ENCODE measurements around the gene HMCN1. TPM values are rescaled to one million over a fixed set of nuclear protein-coding genes. Genes with fewer than 3 reads are reported as not detected.
"Not testable (repeated sequence)": the region's sequence is repeated elsewhere in the genome, so short reads cannot be mapped to it uniquely, and the experiment has no call there.

The HMCN1 gene
- total RNA-seq, 5 donors from 2014 or later (not counting 1 experiment from before 2014, with no cell fraction given), result 0.05 to 0.23 (median 0.16) TPM

DNA sequence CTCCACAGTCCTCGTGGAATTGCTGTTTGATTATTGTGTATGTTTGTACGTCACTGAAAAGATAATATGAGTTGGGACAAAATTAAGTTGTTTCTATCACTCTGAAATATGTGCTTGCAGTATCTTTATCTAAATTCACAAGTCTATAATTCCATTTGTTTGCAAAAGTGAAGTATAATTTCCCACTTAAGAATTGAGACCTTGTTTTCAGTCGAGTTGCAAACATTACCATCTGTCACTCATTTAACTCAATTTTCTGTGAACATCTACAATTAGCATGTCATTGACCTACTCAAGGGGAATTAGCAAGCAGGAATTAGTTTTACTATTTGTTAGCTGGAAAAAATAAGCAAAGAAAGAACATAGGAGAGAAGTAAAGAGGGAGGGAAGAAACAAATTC is 445.0 kb downstream of the HMCN1 start:
- no peak overlapping the region for H3K4me3 Mint-ChIP-seq
- peaks cover 0 to 15% of the 10 kb centered on the region in 2 donors for H3K27me3 Mint-ChIP-seq
- DNase-seq (no peak), ATAC-seq (replicated peaks in 1 of 4) (no peak)
- CTCF ChIA-PET, result no interaction called here
- no peaks in the 10 kb centered on the region for H3K9me3 ChIP-seq
- no CpG with 5 or more reads among the region's 3 CpGs for WGBS (ENCODE audit: insufficient coverage)
- no peaks in the 10 kb centered on the region for H3K36me3 Mint-ChIP-seq
- POLR2A ChIA-PET, result no interaction called here
- H3K36me3 ChIP-seq (ENCODE audit: control insufficient read depth in 2 of 2, extremely low read depth in 1 of 2, insufficient read depth in 1 of 2, low read length in 1 of 2), result no peaks in the 10 kb centered on the region
- no peak overlapping the region for H3K27ac ChIP-seq (ENCODE audit: low read length)
- H3K27me3 ChIP-seq (replicated peaks in 1 of 2; ENCODE audit: control insufficient read depth in 2 of 2, extremely low read depth in 1 of 2, insufficient read depth in 2 of 2, low read length in 1 of 2), result peaks cover 0 to 2% of the 10 kb centered on the region in 2 experiments
- no peaks in the 10 kb centered on the region for H3K9me3 Mint-ChIP-seq
- H3K4me1 ChIP-seq (ENCODE audit: control insufficient read depth in 1 of 2, extremely low read depth in 1 of 2, insufficient read depth in 2 of 2, low read length in 2 of 2), result no peaks in the 10 kb centered on the region
- no peak overlapping the region for H3K27ac Mint-ChIP-seq
- no peak overlapping the region for H3K4me3 ChIP-seq (ENCODE audit: control insufficient read depth in 1 of 2, extremely low read depth in 1 of 2, low read length in 1 of 2)
- peaks cover 0 to 7% (median 6%) of the 10 kb centered on the region in 3 donors for H3K4me1 Mint-ChIP-seq

DNA sequence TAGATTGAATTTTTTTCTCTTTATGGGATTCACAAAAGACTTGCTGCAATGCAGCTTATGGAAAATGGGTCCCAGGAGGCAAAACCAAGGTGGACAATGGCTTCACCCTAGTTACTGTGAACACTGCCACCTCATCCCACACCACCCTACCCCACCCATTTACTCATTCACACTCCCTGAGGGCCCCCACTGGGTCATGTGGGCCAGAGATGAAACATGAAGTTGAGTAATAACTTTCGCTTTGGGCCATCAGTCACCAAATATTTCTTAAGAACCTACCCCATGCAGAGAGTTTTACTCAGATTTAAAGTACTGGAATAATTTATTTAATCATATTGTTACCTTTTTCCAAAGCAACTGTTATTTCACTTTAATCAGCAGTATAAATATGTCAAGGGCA is 449.0 kb downstream of the HMCN1 start:
- Histone ChIP-seq H3K36me3 (ENCODE audit: control insufficient read depth in 2 of 2, extremely low read depth in 1 of 2, insufficient read depth in 1 of 2, low read length in 1 of 2) (no peaks in the 10 kb centered on the region), H3K9me3 (no peaks in the 10 kb centered on the region), H3K4me3 (ENCODE audit: control insufficient read depth in 1 of 2, extremely low read depth in 1 of 2, low read length in 1 of 2) (no peak overlapping the region), H3K4me1 (ENCODE audit: control insufficient read depth in 1 of 2, extremely low read depth in 1 of 2, insufficient read depth in 2 of 2, low read length in 2 of 2) (no peaks in the 10 kb centered on the region), H3K27ac (ENCODE audit: low read length) (no peak overlapping the region), H3K27me3 (replicated peaks in 1 of 2; ENCODE audit: control insufficient read depth in 2 of 2, extremely low read depth in 1 of 2, insufficient read depth in 2 of 2, low read length in 1 of 2) (no peaks in the 10 kb centered on the region)
- no peak overlapping the region for H3K27ac Mint-ChIP-seq
- POLR2A ChIA-PET, result no interaction called here
- CTCF ChIA-PET, result no interaction called here
- no peak overlapping the region for H3K4me3 Mint-ChIP-seq
- ATAC-seq (replicated peaks in 1 of 4), result no peak
- no CpG with 5 or more reads among the region's 1 CpG for WGBS (ENCODE audit: insufficient coverage)
- no peak for DNase-seq
- no peaks in the 10 kb centered on the region for H3K9me3 Mint-ChIP-seq
- no peaks in the 10 kb centered on the region for H3K36me3 Mint-ChIP-seq
- H3K27me3 Mint-ChIP-seq, result peaks cover 0 to 21% of the 10 kb centered on the region in 2 donors
- peaks cover 0 to 7% (median 7%) of the 10 kb centered on the region in 3 donors for H3K4me1 Mint-ChIP-seq

DNA sequence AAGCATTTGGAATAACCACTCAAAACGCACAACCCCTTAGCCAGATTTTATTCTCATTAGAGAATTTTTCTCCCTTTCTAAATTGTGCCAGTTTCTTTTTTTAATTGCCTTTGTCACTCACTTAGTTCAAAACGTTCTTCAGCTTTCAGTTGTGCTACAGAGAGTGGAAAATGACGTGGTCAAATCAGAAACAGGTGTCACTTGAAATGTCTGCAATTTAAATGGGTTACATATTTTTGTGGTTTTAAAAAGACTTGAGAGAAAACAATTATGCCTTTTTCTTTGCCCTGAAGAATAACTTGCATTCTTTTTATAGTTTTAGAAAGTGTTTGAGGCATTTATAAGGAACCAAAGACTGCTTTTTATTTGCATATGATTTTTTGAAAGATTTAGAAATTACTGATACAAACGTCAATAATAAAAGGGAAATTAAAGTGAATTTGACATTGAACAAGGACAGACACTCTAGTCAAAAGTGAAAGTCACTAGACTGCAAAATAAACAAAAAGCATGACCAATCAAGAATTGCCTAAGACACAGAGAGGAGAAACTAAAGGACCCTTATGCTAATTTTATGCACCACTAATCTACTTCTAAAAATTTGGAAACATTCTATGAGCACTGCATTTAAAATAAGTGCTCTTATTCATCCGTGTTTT is 449.9 kb downstream of the HMCN1 start:
- peaks cover 0 to 7% (median 7%) of the 10 kb centered on the region in 3 donors for H3K4me1 Mint-ChIP-seq
- H3K36me3 Mint-ChIP-seq, result no peaks in the 10 kb centered on the region
- POLR2A ChIA-PET, result no interaction called here
- Histone ChIP-seq H3K9me3 (no peaks in the 10 kb centered on the region), H3K4me3 (ENCODE audit: control insufficient read depth in 1 of 2, extremely low read depth in 1 of 2, low read length in 1 of 2) (no peak overlapping the region), H3K4me1 (ENCODE audit: control insufficient read depth in 1 of 2, extremely low read depth in 1 of 2, insufficient read depth in 2 of 2, low read length in 2 of 2) (no peaks in the 10 kb centered on the region), H3K27ac (ENCODE audit: low read length) (no peak overlapping the region), H3K27me3 (replicated peaks in 1 of 2; ENCODE audit: control insufficient read depth in 2 of 2, extremely low read depth in 1 of 2, insufficient read depth in 2 of 2, low read length in 1 of 2) (no peaks in the 10 kb centered on the region), H3K36me3 (ENCODE audit: control insufficient read depth in 2 of 2, extremely low read depth in 1 of 2, insufficient read depth in 1 of 2, low read length in 1 of 2) (no peaks in the 10 kb centered on the region)
- ATAC-seq (replicated peaks in 1 of 4) (no peak), DNase-seq (no peak)
- CTCF ChIA-PET, result no interaction called here
- 83% methylated on average over 1 of the region's 5 CpGs for WGBS (ENCODE audit: insufficient coverage)
- peaks cover 0 to 21% of the 10 kb centered on the region in 2 donors for H3K27me3 Mint-ChIP-seq
- H3K4me3 Mint-ChIP-seq, result no peak overlapping the region
- H3K9me3 Mint-ChIP-seq, result no peaks in the 10 kb centered on the region
- H3K27ac Mint-ChIP-seq, result no peak overlapping the region

DNA sequence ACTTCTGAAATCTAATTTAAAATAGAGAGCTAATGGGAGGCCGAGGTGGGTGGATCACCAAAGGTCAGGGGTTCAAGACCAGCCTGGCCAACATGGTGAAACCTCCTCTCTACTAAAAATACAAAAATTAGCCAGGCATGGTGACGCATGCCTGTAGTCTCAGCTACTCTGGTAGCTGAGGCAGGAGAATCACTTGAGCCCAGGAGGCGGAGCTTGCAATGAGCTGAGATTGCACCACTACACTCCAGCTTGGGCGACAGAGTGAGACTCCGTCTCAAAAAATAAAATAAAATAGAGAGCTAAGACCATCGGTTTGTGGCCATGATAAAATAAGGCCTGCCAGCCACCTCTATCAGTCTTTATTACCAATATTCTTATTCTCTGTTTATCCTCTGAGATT is 452.1 kb downstream of the HMCN1 start:
- H3K27ac Mint-ChIP-seq; H3K4me1 Mint-ChIP-seq; POLR2A ChIA-PET; H3K9me3 ChIP-seq; H3K27ac ChIP-seq (ENCODE audit: low read length); H3K27me3 ChIP-seq (replicated peaks in 1 of 2; ENCODE audit: control insufficient read depth in 2 of 2, extremely low read depth in 1 of 2, insufficient read depth in 2 of 2, low read length in 1 of 2); DNase-seq; H3K4me3 ChIP-seq (ENCODE audit: control insufficient read depth in 1 of 2, extremely low read depth in 1 of 2, low read length in 1 of 2); H3K9me3 Mint-ChIP-seq; H3K4me3 Mint-ChIP-seq; H3K4me1 ChIP-seq (ENCODE audit: control insufficient read depth in 1 of 2, extremely low read depth in 1 of 2, insufficient read depth in 2 of 2, low read length in 2 of 2); ATAC-seq (replicated peaks in 1 of 4); CTCF ChIA-PET; H3K36me3 Mint-ChIP-seq; H3K36me3 ChIP-seq (ENCODE audit: control insufficient read depth in 2 of 2, extremely low read depth in 1 of 2, insufficient read depth in 1 of 2, low read length in 1 of 2): not testable (repeated sequence)
- H3K27me3 Mint-ChIP-seq, result peaks cover 0 to 18% of the 10 kb centered on the region in 2 donors
- WGBS (ENCODE audit: insufficient coverage), result 97% methylated on average over 4 of the region's 6 CpGs

DNA sequence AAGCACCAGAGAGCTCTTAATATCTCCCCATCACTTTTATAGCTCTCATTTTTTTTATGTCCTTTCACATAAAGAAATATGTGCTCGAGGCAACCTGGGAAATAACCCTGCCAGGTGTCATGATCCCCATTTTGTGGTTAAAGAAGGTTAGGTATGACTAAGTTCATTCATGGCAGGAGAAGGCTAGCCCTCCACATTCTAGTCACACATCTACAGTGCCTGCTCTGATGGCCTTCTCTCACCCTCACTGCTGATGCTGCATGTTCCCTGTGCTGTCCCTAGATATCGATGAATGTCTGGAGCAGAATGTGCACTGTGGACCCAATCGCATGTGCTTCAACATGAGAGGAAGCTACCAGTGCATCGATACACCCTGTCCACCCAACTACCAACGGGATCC is 453.4 kb downstream of the HMCN1 start:
- no peaks in the 10 kb centered on the region for H3K36me3 Mint-ChIP-seq
- H3K36me3 ChIP-seq (ENCODE audit: control insufficient read depth in 2 of 2, extremely low read depth in 1 of 2, insufficient read depth in 1 of 2, low read length in 1 of 2), result no peaks in the 10 kb centered on the region
- H3K27ac ChIP-seq (ENCODE audit: low read length), result no peak overlapping the region
- peaks cover 0 to 26% of the 10 kb centered on the region in 2 donors for H3K27me3 Mint-ChIP-seq
- H3K4me1 Mint-ChIP-seq, result peaks cover 0 to 7% (median 7%) of the 10 kb centered on the region in 3 donors
- no peaks in the 10 kb centered on the region for H3K4me1 ChIP-seq (ENCODE audit: control insufficient read depth in 1 of 2, extremely low read depth in 1 of 2, insufficient read depth in 2 of 2, low read length in 2 of 2)
- no peak overlapping the region for H3K27ac Mint-ChIP-seq
- ChIA-PET POLR2A (no interaction called here), CTCF (no interaction called here)
- no peaks in the 10 kb centered on the region for H3K9me3 ChIP-seq
- ATAC-seq (replicated peaks in 1 of 4) (no peak), DNase-seq (no peak)
- H3K9me3 Mint-ChIP-seq, result no peaks in the 10 kb centered on the region
- no peak overlapping the region for H3K4me3 ChIP-seq (ENCODE audit: control insufficient read depth in 1 of 2, extremely low read depth in 1 of 2, low read length in 1 of 2)
- H3K27me3 ChIP-seq (replicated peaks in 1 of 2; ENCODE audit: control insufficient read depth in 2 of 2, extremely low read depth in 1 of 2, insufficient read depth in 2 of 2, low read length in 1 of 2), result no peaks in the 10 kb centered on the region
- H3K4me3 Mint-ChIP-seq, result no peak overlapping the region
- WGBS (ENCODE audit: insufficient coverage), result 92% methylated on average over 2 of the region's 5 CpGs

DNA sequence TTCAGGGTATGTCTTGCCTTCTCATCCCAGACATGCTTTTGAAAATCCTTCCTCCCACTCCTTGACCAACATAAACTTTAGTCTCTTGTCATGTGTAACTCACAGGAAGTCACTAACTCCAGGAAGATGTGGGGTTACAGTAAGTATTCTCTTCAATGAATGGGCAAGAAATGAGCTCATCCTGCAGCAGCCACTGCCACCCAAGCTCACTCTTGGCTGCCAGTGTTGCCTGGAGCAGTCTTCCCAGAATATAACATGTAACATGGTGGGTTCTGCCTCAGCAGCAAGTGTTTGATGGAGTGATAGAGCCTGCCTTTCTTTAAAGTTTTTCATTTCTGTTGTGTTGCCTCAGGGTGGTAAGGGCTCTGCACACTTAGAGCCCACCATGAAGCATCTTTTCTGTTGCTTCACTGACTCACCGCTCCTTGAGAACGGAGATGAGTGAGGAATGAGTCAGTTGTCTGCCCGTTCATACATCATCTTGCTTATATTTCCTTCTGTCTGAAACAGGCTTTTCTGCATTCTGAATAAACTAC is 453.9 kb downstream of the HMCN1 start:
- H3K4me1 ChIP-seq (ENCODE audit: control insufficient read depth in 1 of 2, extremely low read depth in 1 of 2, insufficient read depth in 2 of 2, low read length in 2 of 2), result no peaks in the 10 kb centered on the region
- Mint-ChIP-seq H3K27ac (no peak overlapping the region), H3K36me3 (no peaks in the 10 kb centered on the region), H3K27me3 (peaks cover 0 to 24% of the 10 kb centered on the region in 2 donors), H3K4me3 (no peak overlapping the region), H3K4me1 (peaks cover 0 to 7% (median 7%) of the 10 kb centered on the region in 3 donors), H3K9me3 (no peaks in the 10 kb centered on the region)
- H3K9me3 ChIP-seq, result no peaks in the 10 kb centered on the region
- no CpG with 5 or more reads among the region's 3 CpGs for WGBS (ENCODE audit: insufficient coverage)
- no peak overlapping the region for H3K4me3 ChIP-seq (ENCODE audit: control insufficient read depth in 1 of 2, extremely low read depth in 1 of 2, low read length in 1 of 2)
- CTCF ChIA-PET, result no interaction called here
- POLR2A ChIA-PET, result no interaction called here
- no peak for DNase-seq
- H3K27me3 ChIP-seq (replicated peaks in 1 of 2; ENCODE audit: control insufficient read depth in 2 of 2, extremely low read depth in 1 of 2, insufficient read depth in 2 of 2, low read length in 1 of 2), result no peaks in the 10 kb centered on the region
- ATAC-seq (replicated peaks in 1 of 4), result no peak
- H3K27ac ChIP-seq (ENCODE audit: low read length), result no peak overlapping the region
- no peaks in the 10 kb centered on the region for H3K36me3 ChIP-seq (ENCODE audit: control insufficient read depth in 2 of 2, extremely low read depth in 1 of 2, insufficient read depth in 1 of 2, low read length in 1 of 2)

Measured in T-cell (primary cell).